GM21423 (cell line): ENCODE data around the gene TMC2.
A peak's percentile ranks its signal among the peaks of the same experiment; 100 is the strongest.
"Not testable (repeated sequence)": the region's sequence is repeated elsewhere in the genome, so short reads cannot be mapped to it uniquely, and the experiment has no call there.

Source experiments
- ATAC-seq: cut with Tn5 transposase; IDR thresholded peaks from one replicate; pipeline ENCODE4 v1.9.1; 2021; ENCODE audit warnings: mild to moderate bottlenecking, moderate library complexity; ENCODE audit not compliant: unreplicated experiment

TMC2 gene

GRCh38 chr20:2523919-2524708 lies 12.3 kb upstream of the TMC2 start:
- ATAC-seq, result peak; percentile 70

GRCh38 chr20:2524709-2525506 lies 11.5 kb upstream of the TMC2 start:
- peak; percentile 21 for ATAC-seq

- not testable (repeated sequence) for ATAC-seq
Measured at GRCh38 chr20:2526218-2526583, 10.2 kb upstream of the TMC2 start.

GRCh38 chr20:2527762-2528161 lies 8.6 kb upstream of the TMC2 start:
- ATAC-seq, result no peak

GRCh38 chr20:2528671-2529271 lies 7.6 kb upstream of the TMC2 start:
- no peak for ATAC-seq

GRCh38 chr20:2533118-2533517 lies 3.3 kb upstream of the TMC2 start:
- ATAC-seq, result no peak

- ATAC-seq, result no peak
Measured at GRCh38 chr20:2535711-2536559, 438 bp upstream of the TMC2 start.

GRCh38 chr20:2537101-2537500 lies 728 bp downstream of the TMC2 start:
- ATAC-seq, result no peak

- ATAC-seq, result no peak
Measured at GRCh38 chr20:2538356-2538755, 2.0 kb downstream of the TMC2 start.

- no peak for ATAC-seq
Measured at GRCh38 chr20:2538931-2539720, 2.8 kb downstream of the TMC2 start.

- ATAC-seq, result no peak
Measured at GRCh38 chr20:2541940-2542339, 5.6 kb downstream of the TMC2 start.

GRCh38 chr20:2542361-2542760 lies 6.0 kb downstream of the TMC2 start:
- no peak for ATAC-seq

GRCh38 chr20:2544211-2544610 lies 7.8 kb downstream of the TMC2 start:
- no peak for ATAC-seq

- ATAC-seq, result no peak
Measured at GRCh38 chr20:2545594-2545993, 9.2 kb downstream of the TMC2 start.

- no peak for ATAC-seq
Measured at GRCh38 chr20:2557873-2558580, 21.7 kb downstream of the TMC2 start.

- ATAC-seq, result no peak
Measured at GRCh38 chr20:2558581-2559278, 22.4 kb downstream of the TMC2 start.

GRCh38 chr20:2559279-2559626 lies 22.9 kb downstream of the TMC2 start:
- no peak for ATAC-seq

- no peak for ATAC-seq
Measured at GRCh38 chr20:2559651-2560050, 23.3 kb downstream of the TMC2 start.

GRCh38 chr20:2563116-2563515 lies 26.7 kb downstream of the TMC2 start:
- ATAC-seq, result no peak
